ENCODE measurements around the gene EPS15. TPM values are rescaled to one million over a fixed set of nuclear protein-coding genes. Genes with fewer than 3 reads are reported as not detected.

EPS15 gene
- total RNA-seq, 1 donor = 58.7 TPM

GRCh38 chr1:51385776-51386175, 133.3 kb downstream of the EPS15 start:
- no peak for TF ChIP-seq CTCF (IDR thresholded peaks at IDR 0.05; ENCODE audit: insufficient read depth, low read depth, low read length)
- H3K4me3 ChIP-seq (ENCODE audit: low read depth, low read length) = no peak overlapping the region
- no peak for DNase-seq (ENCODE audit: low read depth)

GRCh38 chr1:51381964-51382363, 137.1 kb downstream of the EPS15 start:
- TF ChIP-seq CTCF (IDR thresholded peaks at IDR 0.05; ENCODE audit: insufficient read depth, low read depth, low read length) = no peak
- H3K4me3 ChIP-seq (ENCODE audit: low read depth, low read length) = no peak overlapping the region
- DNase-seq (ENCODE audit: low read depth) = no peak

GRCh38 chr1:51380936-51381335, 138.1 kb downstream of the EPS15 start:
- no peak for TF ChIP-seq CTCF (IDR thresholded peaks at IDR 0.05; ENCODE audit: insufficient read depth, low read depth, low read length)

GRCh38 chr1:51378871-51379270, 140.2 kb downstream of the EPS15 start:
- TF ChIP-seq CTCF (IDR thresholded peaks at IDR 0.05; ENCODE audit: insufficient read depth, low read depth, low read length) = no peak
- H3K4me3 ChIP-seq (ENCODE audit: low read depth, low read length) = no peak overlapping the region
- DNase-seq (ENCODE audit: low read depth) = no peak

More at GRCh38 chr1:51380936-51381335, 138.1 kb downstream of the EPS15 start:
- DNase-seq (ENCODE audit: low read depth) = no peak
- H3K4me3 ChIP-seq (ENCODE audit: low read depth, low read length) = no peak overlapping the region

- DNase-seq (ENCODE audit: low read depth) = no peak
- TF ChIP-seq CTCF (IDR thresholded peaks at IDR 0.05; ENCODE audit: insufficient read depth, low read depth, low read length) = no peak
- H3K4me3 ChIP-seq (ENCODE audit: low read depth, low read length) = no peak overlapping the region
These were observed 145.2 kb downstream of the EPS15 start for GRCh38 chr1:51373898-51374297.

- no peak for TF ChIP-seq CTCF (IDR thresholded peaks at IDR 0.05; ENCODE audit: insufficient read depth, low read depth, low read length)
- no peak for DNase-seq (ENCODE audit: low read depth)
- no peak overlapping the region for H3K4me3 ChIP-seq (ENCODE audit: low read depth, low read length)
These were observed 146.5 kb downstream of the EPS15 start for GRCh38 chr1:51372561-51372960.

- TF ChIP-seq CTCF (IDR thresholded peaks at IDR 0.05; ENCODE audit: insufficient read depth, low read depth, low read length) = no peak
- H3K4me3 ChIP-seq (ENCODE audit: low read depth, low read length) = no peak overlapping the region
- DNase-seq (ENCODE audit: low read depth) = no peak
These were observed 149.9 kb downstream of the EPS15 start for GRCh38 chr1:51369171-51369570.
